ENCODE data around the gene C4orf54.

C4orf54 gene

GRCh38 chr4:99622341-99622740 lies 35.3 kb downstream of the C4orf54 start:
- DNase-seq (ENCODE audit: low read depth), result no peak

GRCh38 chr4:99617374-99617773 lies 40.3 kb downstream of the C4orf54 start:
- no peak for DNase-seq (ENCODE audit: low read depth)

- no peak for DNase-seq (ENCODE audit: low read depth)
These were observed 42.3 kb downstream of the C4orf54 start for GRCh38 chr4:99615170-99615820.

- DNase-seq (ENCODE audit: low read depth), result no peak
These were observed 43.1 kb downstream of the C4orf54 start for GRCh38 chr4:99614491-99614890.

- no peak for DNase-seq (ENCODE audit: low read depth)
These were observed 44.9 kb downstream of the C4orf54 start for GRCh38 chr4:99612704-99613103.

GRCh38 chr4:99612281-99612680 lies 45.3 kb downstream of the C4orf54 start:
- no peak for DNase-seq (ENCODE audit: low read depth)

- peak; percentile 15 for DNase-seq (ENCODE audit: low read depth)
These were observed 46.9 kb downstream of the C4orf54 start for GRCh38 chr4:99610605-99611175.

- no peak for DNase-seq (ENCODE audit: low read depth)
These were observed 49.2 kb downstream of the C4orf54 start for GRCh38 chr4:99608417-99608816.
